Measurements from ENCODE around the gene XAF1. TPM values are rescaled to one million over a fixed set of nuclear protein-coding genes. Genes with fewer than 3 reads are reported as not detected.
"Not testable (repeated sequence)": the region's sequence is repeated elsewhere in the genome, so short reads cannot be mapped to it uniquely, and the experiment has no call there.

The XAF1 gene
- total and polyA plus RNA-seq, 5 donors: 22.5 to 43.9 (median 31.1) TPM

- DNase-seq (no peak), ATAC-seq (no peak)
- no peaks in the 10 kb centered on the region for H3K9me3 ChIP-seq (ENCODE audit: control insufficient read depth, low read length)
- H3K27me3 ChIP-seq (ENCODE audit: control insufficient read depth, insufficient read depth): no peaks in the 10 kb centered on the region
- WGBS: 85% methylated on average over 9 of the region's 9 CpGs
- H3K27ac ChIP-seq (ENCODE audit: low read length): no peak overlapping the region
- no peaks in the 10 kb centered on the region for H3K4me1 ChIP-seq (ENCODE audit: control insufficient read depth, insufficient read depth, low read length)
- intact Hi-C loops (cut with DNase I): no loop called here
- no peak overlapping the region for H3K4me3 ChIP-seq (ENCODE audit: low read length)
Measured at GRCh38 chr17:6811510-6811909, 55.7 kb downstream of the XAF1 start.

- Histone ChIP-seq H3K4me1 (ENCODE audit: control insufficient read depth, insufficient read depth, low read length) (no peaks in the 10 kb centered on the region), H3K9me3 (ENCODE audit: control insufficient read depth, low read length) (no peaks in the 10 kb centered on the region), H3K27me3 (ENCODE audit: control insufficient read depth, insufficient read depth) (no peaks in the 10 kb centered on the region), H3K27ac (ENCODE audit: low read length) (no peak overlapping the region), H3K4me3 (ENCODE audit: low read length) (no peak overlapping the region)
- no peak for ATAC-seq
- no peak for DNase-seq
- WGBS: 68% methylated on average over 9 of the region's 9 CpGs
- intact Hi-C loops (cut with DNase I): no loop called here
Measured at GRCh38 chr17:6812295-6812694, 56.4 kb downstream of the XAF1 start.

GRCh38 chr17:6815775-6816174 lies 59.9 kb downstream of the XAF1 start:
- DNase-seq: no peak
- no peaks in the 10 kb centered on the region for H3K27me3 ChIP-seq (ENCODE audit: control insufficient read depth, insufficient read depth)
- 82% methylated on average over 10 of the region's 10 CpGs for WGBS

GRCh38 chr17:6816368-6816767 lies 60.5 kb downstream of the XAF1 start:
- H3K27me3 ChIP-seq (ENCODE audit: control insufficient read depth, insufficient read depth): not testable (repeated sequence)

More at GRCh38 chr17:6815775-6816174, 59.9 kb downstream of the XAF1 start:
- intact Hi-C loops (cut with DNase I): no loop called here
- H3K27ac ChIP-seq (ENCODE audit: low read length): no peak overlapping the region
- no peaks in the 10 kb centered on the region for H3K4me1 ChIP-seq (ENCODE audit: control insufficient read depth, insufficient read depth, low read length)
- H3K9me3 ChIP-seq (ENCODE audit: control insufficient read depth, low read length): no peaks in the 10 kb centered on the region
- H3K4me3 ChIP-seq (ENCODE audit: low read length): no peak overlapping the region
- no peak for ATAC-seq

GRCh38 chr17:6818938-6819337 lies 63.1 kb downstream of the XAF1 start:
- no peak overlapping the region for H3K27ac ChIP-seq (ENCODE audit: low read length)
- WGBS: 91% methylated on average over 3 of the region's 3 CpGs
- peaks cover 1% of the 10 kb centered on the region for H3K9me3 ChIP-seq (ENCODE audit: control insufficient read depth, low read length)
- no peak overlapping the region for H3K4me3 ChIP-seq (ENCODE audit: low read length)
- intact Hi-C loops (cut with DNase I): no loop called here
- no peaks in the 10 kb centered on the region for H3K27me3 ChIP-seq (ENCODE audit: control insufficient read depth, insufficient read depth)
- H3K4me1 ChIP-seq (ENCODE audit: control insufficient read depth, insufficient read depth, low read length): no peaks in the 10 kb centered on the region
- no peak for ATAC-seq
- DNase-seq: no peak

More at GRCh38 chr17:6816368-6816767, 60.5 kb downstream of the XAF1 start:
- H3K27ac ChIP-seq (ENCODE audit: low read length); DNase-seq; ATAC-seq; H3K4me3 ChIP-seq (ENCODE audit: low read length); H3K4me1 ChIP-seq (ENCODE audit: control insufficient read depth, insufficient read depth, low read length); H3K9me3 ChIP-seq (ENCODE audit: control insufficient read depth, low read length); intact Hi-C loops (cut with DNase I): not testable (repeated sequence)
- WGBS: 90% methylated on average over 3 of the region's 3 CpGs

- DNase-seq: no peak
- ATAC-seq: no peak
- intact Hi-C loops (cut with DNase I): no loop called here
Measured at GRCh38 chr17:6823011-6823442, 67.2 kb downstream of the XAF1 start.

More at GRCh38 chr17:6823011-6823442, 67.2 kb downstream of the XAF1 start:
- H3K27me3 ChIP-seq (ENCODE audit: control insufficient read depth, insufficient read depth): no peaks in the 10 kb centered on the region
- peaks cover 1% of the 10 kb centered on the region for H3K9me3 ChIP-seq (ENCODE audit: control insufficient read depth, low read length)
- H3K4me3 ChIP-seq (ENCODE audit: low read length): no peak overlapping the region
- no peak overlapping the region for H3K27ac ChIP-seq (ENCODE audit: low read length)
- no peaks in the 10 kb centered on the region for H3K4me1 ChIP-seq (ENCODE audit: control insufficient read depth, insufficient read depth, low read length)

Other genes starting within 250 kb of the XAF1 start
- gene PITPNM3, start 199.5 kb upstream of the XAF1 start, total RNA-seq: 1 to 10 TPM in 3 of 4 donors, under 1 TPM in 1; 0.95 to 3.4 (median 2.4) TPM
- gene PITPNM3, start 199.5 kb upstream of the XAF1 start, polyA plus RNA-seq: 3.0 TPM
- gene KIAA0753, start 115.3 kb upstream of the XAF1 start, total RNA-seq: 1 to 10 TPM; 5.8 to 9.0 (median 6.6) TPM
- gene KIAA0753, start 115.3 kb upstream of the XAF1 start, polyA plus RNA-seq: 2.9 TPM
- 10 to 100 TPM; 40.3 to 52.6 (median 47.1) TPM for gene TXNDC17, start 115.0 kb upstream of the XAF1 start, total RNA-seq
- 129 TPM for gene TXNDC17, start 115.0 kb upstream of the XAF1 start, polyA plus RNA-seq
- gene MED31, start 104.4 kb upstream of the XAF1 start, total RNA-seq: 10 to 100 TPM; 14.0 to 20.4 (median 15.7) TPM
- gene MED31, start 104.4 kb upstream of the XAF1 start, polyA plus RNA-seq: 24.1 TPM
- gene C17orf100, start 104.3 kb upstream of the XAF1 start, total RNA-seq: under 1 TPM; 0.47 to 0.91 (median 0.63) TPM
- 1.0 TPM for gene C17orf100, start 104.3 kb upstream of the XAF1 start, polyA plus RNA-seq
- gene SLC13A5, start 42.7 kb upstream of the XAF1 start, total RNA-seq: not detected
- not detected for gene SLC13A5, start 42.7 kb upstream of the XAF1 start, polyA plus RNA-seq
- under 1 TPM in 1 of 4 donors, not detected in 3; 0.20 TPM for gene FBXO39, start 20.2 kb downstream of the XAF1 start, total RNA-seq
- 0.16 TPM for gene FBXO39, start 20.2 kb downstream of the XAF1 start, polyA plus RNA-seq
- gene TEKT1, start 75.7 kb downstream of the XAF1 start, total RNA-seq: not detected
- gene TEKT1, start 75.7 kb downstream of the XAF1 start, polyA plus RNA-seq: not detected
- under 1 TPM in 1 of 4 donors, not detected in 3; 0.18 TPM for gene ALOX12, start 240.0 kb downstream of the XAF1 start, total RNA-seq
- gene ALOX12, start 240.0 kb downstream of the XAF1 start, polyA plus RNA-seq: 0.09 TPM